HG03469 (cell line): Measurements from ENCODE around the gene ABHD16A.

Experiments
- ATAC-seq: cut with Tn5 transposase; IDR thresholded peaks from one replicate; pipeline ENCODE4 v1.9.1; 2021; ENCODE audit warnings: mild to moderate bottlenecking, moderate library complexity, moderate number of reproducible peaks; ENCODE audit not compliant: unreplicated experiment

ABHD16A gene

GRCh38 chr6:31732029-31732428 is 28.9 kb upstream of the ABHD16A start:
- ATAC-seq = no peak

- ATAC-seq = no peak
These were observed 27.5 kb upstream of the ABHD16A start for GRCh38 chr6:31730631-31731086.

- no peak for ATAC-seq
These were observed 27.0 kb upstream of the ABHD16A start for GRCh38 chr6:31729979-31730630.

- no peak for ATAC-seq
These were observed 26.4 kb upstream of the ABHD16A start for GRCh38 chr6:31729515-31729978.

- ATAC-seq = no peak
These were observed 25.8 kb upstream of the ABHD16A start, which contains the start of gene DDAH2 for GRCh38 chr6:31728767-31729514. Gene DDAH2, minus strand, starts transcription at chr6:31729299. Its CDS starts 138 bp downstream, at chr6:31729161.

GRCh38 chr6:31727717-31728671 is 24.9 kb upstream of the ABHD16A start:
- ATAC-seq = no peak

GRCh38 chr6:31727034-31727716 is 24.1 kb upstream of the ABHD16A start:
- no peak for ATAC-seq

GRCh38 chr6:31725502-31726350 is 22.6 kb upstream of the ABHD16A start:
- no peak for ATAC-seq

GRCh38 chr6:31723980-31724691 is 21.0 kb upstream of the ABHD16A start:
- ATAC-seq = no peak

GRCh38 chr6:31723245-31723979 is 20.3 kb upstream of the ABHD16A start, which contains the start of gene MPIG6B:
Gene MPIG6B, plus strand, starts transcription at chr6:31723373. Its CDS starts 11 bp downstream, at chr6:31723384.
- ATAC-seq = no peak

GRCh38 chr6:31722173-31722572 is 19.0 kb upstream of the ABHD16A start:
- no peak for ATAC-seq

- no peak for ATAC-seq
These were observed 18.4 kb upstream of the ABHD16A start, which contains the start of gene LY6G6C for GRCh38 chr6:31721351-31722020. Gene LY6G6C, minus strand, starts transcription at chr6:31721746. Its CDS starts 67 bp downstream, at chr6:31721679.

- ATAC-seq = no peak
These were observed 17.2 kb upstream of the ABHD16A start for GRCh38 chr6:31720196-31720770.

- no peak for ATAC-seq
These were observed 15.9 kb upstream of the ABHD16A start for GRCh38 chr6:31719001-31719400.

- no peak for ATAC-seq
These were observed 15.1 kb upstream of the ABHD16A start for GRCh38 chr6:31718265-31718664.

- ATAC-seq = no peak
These were observed 14.5 kb upstream of the ABHD16A start for GRCh38 chr6:31717499-31718222.
